ENCODE measurements around the gene TMCO4. TPM values are rescaled to one million over a fixed set of nuclear protein-coding genes. Genes with fewer than 3 reads are reported as not detected.
"Not testable (repeated sequence)": the region's sequence is repeated elsewhere in the genome, so short reads cannot be mapped to it uniquely, and the experiment has no call there.

TMCO4 gene
- total RNA-seq, 2 experiments from 2014 or later = 1.2 to 8.1 TPM

GRCh38 chr1:19818324-19818723, 18.6 kb upstream of the TMCO4 start:
- Histone ChIP-seq H3K4me2 (ENCODE audit: low read length) (no peak overlapping the region), H4K20me1 (ENCODE audit: insufficient read depth, low read length) (no peaks in the 10 kb centered on the region), H3K36me3 (ENCODE audit: insufficient read depth, low read length) (no peaks in the 10 kb centered on the region), H3K9me3 (ENCODE audit: low read length) (no peaks in the 10 kb centered on the region), H3K79me2 (ENCODE audit: insufficient read depth, low read depth, low read length) (no peaks in the 10 kb centered on the region), H3K4me1 (ENCODE audit: insufficient read depth, low read length, poor library complexity, severe bottlenecking) (peaks cover 28% of the 10 kb centered on the region), H2AFZ (ENCODE audit: low read length) (no peak overlapping the region), H3K4me3 (ENCODE audit: low read depth, low read length, poor library complexity, severe bottlenecking) (no peak overlapping the region), H3K9me2 (ENCODE audit: insufficient read depth, low read length) (no peaks in the 10 kb centered on the region), H3K27ac (ENCODE audit: low read depth, low read length, poor library complexity, severe bottlenecking) (no peak overlapping the region)
- TF ChIP-seq EZH2phosphoT487 (IDR thresholded peaks at IDR 0.05; ENCODE audit: borderline replicate concordance, low read depth, low read length) (no peak), CTCF (conservative IDR thresholded peaks at IDR 0.05; ENCODE audit: low read length) (no peak)
- POLR2A ChIA-PET = interaction anchor here (0.7 to 0.8 kb wide), 2 partner anchors 29 to 671 kb away, joined by 3 read pairs; no protein-coding TSS in a partner anchor
- DNase-seq (ENCODE audit: low spot score) = no peak
- BruUV-seq (replicated peaks) = no TSS peak
- intact Hi-C loops (cut with micrococcal nuclease; ENCODE audit: unreplicated experiment) = loop anchor here (5.0 kb wide), 1 partner anchor 1336 kb away; the partner anchor contains the start of gene KLHDC7A
- CTCF ChIA-PET (ENCODE audit: unreplicated experiment) = no interaction called here

GRCh38 chr1:19817160-19817559, 17.4 kb upstream of the TMCO4 start:
- ChIA-PET POLR2A (no interaction called here), CTCF (ENCODE audit: unreplicated experiment) (interaction anchor here (0.6 kb wide), 1 partner anchor 155 kb away, joined by 4 read pairs; no protein-coding TSS in a partner anchor)
- no peaks in the 10 kb centered on the region for H3K9me2 ChIP-seq (ENCODE audit: insufficient read depth, low read length)
- H3K4me2 ChIP-seq (ENCODE audit: low read length) = no peak overlapping the region
- no peaks in the 10 kb centered on the region for H3K36me3 ChIP-seq (ENCODE audit: insufficient read depth, low read length)
- no peak overlapping the region for H2AFZ ChIP-seq (ENCODE audit: low read length)
- H3K4me1 ChIP-seq (ENCODE audit: insufficient read depth, low read length, poor library complexity, severe bottlenecking) = peaks cover 24% of the 10 kb centered on the region
- no peak overlapping the region for H3K27ac ChIP-seq (ENCODE audit: low read depth, low read length, poor library complexity, severe bottlenecking)
- intact Hi-C loops (cut with micrococcal nuclease; ENCODE audit: unreplicated experiment) = loop anchor here (5.0 kb wide), 1 partner anchor 1335 kb away; the partner anchor contains the start of gene KLHDC7A
- BruUV-seq (replicated peaks) = no TSS peak
- H3K4me3 ChIP-seq (ENCODE audit: low read depth, low read length, poor library complexity, severe bottlenecking) = no peak overlapping the region
- no peaks in the 10 kb centered on the region for H3K9me3 ChIP-seq (ENCODE audit: low read length)
- H4K20me1 ChIP-seq (ENCODE audit: insufficient read depth, low read length) = no peaks in the 10 kb centered on the region
- no peaks in the 10 kb centered on the region for H3K79me2 ChIP-seq (ENCODE audit: insufficient read depth, low read depth, low read length)
- TF ChIP-seq CTCF (conservative IDR thresholded peaks at IDR 0.05; ENCODE audit: low read length) (no peak), EZH2phosphoT487 (IDR thresholded peaks at IDR 0.05; ENCODE audit: borderline replicate concordance, low read depth, low read length) (no peak)
- DNase-seq (ENCODE audit: low spot score) = no peak

GRCh38 chr1:19816737-19817086, 17.0 kb upstream of the TMCO4 start:
- not testable (repeated sequence) for H4K20me1 ChIP-seq (ENCODE audit: insufficient read depth, low read length); H3K79me2 ChIP-seq (ENCODE audit: insufficient read depth, low read depth, low read length); H3K27ac ChIP-seq (ENCODE audit: low read depth, low read length, poor library complexity, severe bottlenecking); H3K36me3 ChIP-seq (ENCODE audit: insufficient read depth, low read length); H2AFZ ChIP-seq (ENCODE audit: low read length); H3K4me2 ChIP-seq (ENCODE audit: low read length); BruUV-seq (replicated peaks); H3K4me3 ChIP-seq (ENCODE audit: low read depth, low read length, poor library complexity, severe bottlenecking); H3K9me3 ChIP-seq (ENCODE audit: low read length); H3K9me2 ChIP-seq (ENCODE audit: insufficient read depth, low read length); DNase-seq (ENCODE audit: low spot score)
- POLR2A ChIA-PET = interaction anchor here (0.7 kb wide), 1 partner anchor 13 kb away, joined by 4 read pairs; no protein-coding TSS in a partner anchor
- CTCF ChIA-PET (ENCODE audit: unreplicated experiment) = interaction anchor here (0.6 kb wide), 1 partner anchor 154 kb away, joined by 4 read pairs; no protein-coding TSS in a partner anchor
- peaks cover 24% of the 10 kb centered on the region for H3K4me1 ChIP-seq (ENCODE audit: insufficient read depth, low read length, poor library complexity, severe bottlenecking)
- intact Hi-C loops (cut with micrococcal nuclease; ENCODE audit: unreplicated experiment) = loop anchor here (5.0 kb wide), 1 partner anchor 1334 kb away; the partner anchor contains the start of gene KLHDC7A
